SH-SY5Y (cell line): ENCODE data around the gene PRR15L.

Experiments
- GATA2 ChIP-seq: IDR thresholded peaks from 2 replicates; pipeline ENCODE4 v1.6.1; 2011; ENCODE audit warnings: mild to moderate bottlenecking, low read depth, low read length
- GATA3 ChIP-seq: IDR thresholded peaks from 2 replicates; pipeline ENCODE4 v1.6.1; 2011; ENCODE audit warnings: low read depth, mild to moderate bottlenecking, low read length, moderate library complexity

Gene PRR15L

DNA sequence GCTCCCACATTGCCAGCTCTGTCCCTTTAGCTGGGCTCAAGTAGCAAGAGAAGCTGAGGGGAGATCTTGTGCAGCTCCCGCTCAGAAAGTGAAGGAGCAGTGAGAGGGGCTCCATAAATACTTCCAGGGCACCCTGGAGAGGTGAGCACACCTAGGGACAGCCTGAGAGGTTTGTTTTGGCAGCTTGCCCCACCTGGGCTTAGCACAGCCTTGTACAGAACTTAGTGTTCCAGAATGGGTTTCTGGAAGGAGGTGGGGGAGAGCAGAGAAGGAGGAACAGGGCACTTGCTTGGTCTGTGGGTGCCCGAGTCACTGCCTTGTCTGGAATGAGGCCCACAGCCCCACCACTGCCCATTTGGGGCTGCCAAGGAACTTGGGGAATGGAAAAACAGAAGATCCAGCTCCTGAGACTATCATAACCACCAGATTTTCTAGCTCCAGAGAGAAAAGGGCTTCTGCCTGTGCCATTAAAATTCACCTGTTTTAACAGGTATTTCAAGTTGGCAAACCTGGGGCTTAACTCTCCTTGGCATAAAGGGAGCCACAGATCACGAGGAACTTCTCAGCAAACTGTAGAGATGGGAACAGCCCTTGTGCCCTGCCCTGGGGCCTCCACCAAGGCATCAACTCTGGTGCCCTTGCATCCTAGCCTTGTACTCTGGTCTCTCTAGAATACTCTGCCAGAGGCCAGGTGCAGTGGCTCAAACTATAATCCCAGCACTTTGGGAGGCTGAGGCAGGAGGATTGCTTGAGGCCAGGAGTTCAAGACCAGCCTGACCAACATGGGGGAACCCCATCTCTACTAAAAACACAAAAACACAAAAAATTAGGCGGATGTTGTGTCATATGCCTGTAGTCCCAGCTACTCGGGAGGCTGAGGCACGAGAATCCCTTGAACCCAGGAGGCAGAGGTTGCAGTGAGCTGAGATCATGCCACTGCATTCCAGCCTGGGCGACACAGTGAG, 1.9 kb downstream of the PRR15L start:
- TF ChIP-seq GATA2: no peak
- TF ChIP-seq GATA3: no peak

DNA sequence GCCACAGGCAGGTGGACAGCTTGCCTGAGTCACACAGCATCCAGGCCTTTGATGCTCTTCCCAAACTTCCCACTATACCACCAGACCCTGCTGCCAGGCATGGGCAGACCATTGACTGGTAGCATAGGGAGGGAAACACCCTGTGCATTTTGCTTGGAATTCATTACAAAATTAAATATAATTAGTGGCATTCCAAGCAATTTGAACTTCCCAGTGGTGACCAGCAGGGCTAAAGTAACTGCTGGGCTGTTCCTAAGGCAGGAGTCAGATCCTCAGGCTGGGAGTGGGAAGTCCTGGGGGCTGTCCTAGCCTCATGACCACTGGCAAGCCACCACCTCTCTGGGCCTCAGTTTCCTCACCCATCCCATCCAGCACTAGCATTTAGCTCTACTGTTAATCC, 3.8 kb downstream of the PRR15L start:
- no peak for TF ChIP-seq GATA2
- no peak for TF ChIP-seq GATA3

DNA sequence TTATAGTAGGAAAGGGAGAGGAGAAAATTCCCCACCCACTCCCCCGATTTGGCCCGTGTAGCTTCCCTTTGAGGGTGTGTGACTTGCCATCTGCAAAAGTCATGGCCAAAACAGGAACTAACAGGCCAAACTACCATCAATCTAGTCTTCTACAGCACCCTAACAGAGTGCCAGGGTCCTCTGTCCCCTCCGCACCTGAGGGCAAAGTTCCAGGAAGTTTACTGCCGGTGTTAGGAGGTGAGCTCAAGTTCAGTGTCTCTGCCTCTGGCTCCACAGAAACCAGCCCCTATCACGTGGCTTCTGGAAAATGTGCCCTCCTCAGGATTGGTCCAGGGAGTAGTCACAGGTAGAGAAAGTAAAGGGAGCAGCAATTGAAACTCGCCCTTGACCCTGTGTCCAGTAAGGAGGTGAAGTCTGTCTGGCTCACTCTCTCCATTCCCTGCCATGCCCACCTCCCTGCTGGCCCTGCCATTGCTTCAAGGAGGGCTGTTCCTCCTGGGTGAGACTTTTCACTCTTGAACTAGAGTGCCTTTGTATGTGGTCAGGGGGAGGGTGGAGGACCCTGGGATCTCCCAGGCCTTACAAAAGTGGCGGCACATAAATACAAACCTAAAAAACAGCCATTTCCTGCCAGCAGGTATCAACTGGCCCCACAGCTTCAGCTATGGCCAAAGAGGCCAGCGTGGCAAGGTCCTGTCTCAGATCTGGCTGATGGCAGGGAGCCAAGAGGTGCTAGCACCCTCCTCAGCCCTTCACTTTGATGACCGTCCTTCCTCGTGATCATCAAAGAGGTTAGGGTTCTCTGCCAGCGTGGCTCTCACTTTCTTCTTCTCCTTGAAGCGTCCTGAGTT, 5.3 kb downstream of the PRR15L start:
- TF ChIP-seq GATA3: no peak
- TF ChIP-seq GATA2: no peak

DNA sequence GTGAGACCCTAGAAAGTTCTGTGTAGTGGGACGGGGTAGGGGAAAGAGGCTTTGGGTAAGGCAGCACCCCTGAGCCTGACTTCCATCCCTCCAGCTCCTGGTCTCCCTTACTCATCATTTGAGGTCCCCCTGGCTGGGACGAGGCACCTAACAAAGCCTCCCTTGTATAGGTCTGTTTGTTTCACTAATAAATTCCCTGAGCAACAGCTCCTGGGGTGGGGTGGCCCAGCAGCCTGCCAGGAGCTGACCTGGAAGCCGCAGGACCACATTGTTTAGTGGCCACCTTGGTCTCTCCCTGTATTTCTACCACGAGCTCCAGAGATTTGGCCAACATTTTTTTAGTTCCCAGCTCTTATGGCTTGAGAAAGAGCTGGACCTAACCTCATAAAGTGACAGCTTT, 7.2 kb downstream of the PRR15L start:
- TF ChIP-seq GATA2 (no peak), GATA3 (no peak)

DNA sequence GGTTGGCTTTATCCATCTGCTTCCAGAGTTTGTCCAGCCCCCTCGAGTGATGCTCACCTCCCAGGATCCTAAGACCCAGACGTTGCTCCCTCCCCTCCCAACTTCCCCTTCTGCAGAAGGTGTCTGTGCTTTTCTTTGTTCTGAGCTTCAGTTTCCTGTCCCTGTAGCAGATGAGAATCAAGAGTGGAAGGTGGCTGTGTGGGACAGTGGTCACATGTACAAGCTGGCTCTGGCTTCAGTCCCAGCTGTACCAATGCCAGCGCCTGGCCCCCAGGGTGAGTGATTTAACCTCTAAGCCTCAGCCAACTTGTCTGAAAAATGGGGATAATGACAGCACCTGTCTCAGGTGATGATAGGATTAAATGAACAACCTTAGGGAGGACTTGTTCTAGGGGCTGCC, 7.7 kb downstream of the PRR15L start:
- TF ChIP-seq GATA3 (no peak), GATA2 (no peak)

DNA sequence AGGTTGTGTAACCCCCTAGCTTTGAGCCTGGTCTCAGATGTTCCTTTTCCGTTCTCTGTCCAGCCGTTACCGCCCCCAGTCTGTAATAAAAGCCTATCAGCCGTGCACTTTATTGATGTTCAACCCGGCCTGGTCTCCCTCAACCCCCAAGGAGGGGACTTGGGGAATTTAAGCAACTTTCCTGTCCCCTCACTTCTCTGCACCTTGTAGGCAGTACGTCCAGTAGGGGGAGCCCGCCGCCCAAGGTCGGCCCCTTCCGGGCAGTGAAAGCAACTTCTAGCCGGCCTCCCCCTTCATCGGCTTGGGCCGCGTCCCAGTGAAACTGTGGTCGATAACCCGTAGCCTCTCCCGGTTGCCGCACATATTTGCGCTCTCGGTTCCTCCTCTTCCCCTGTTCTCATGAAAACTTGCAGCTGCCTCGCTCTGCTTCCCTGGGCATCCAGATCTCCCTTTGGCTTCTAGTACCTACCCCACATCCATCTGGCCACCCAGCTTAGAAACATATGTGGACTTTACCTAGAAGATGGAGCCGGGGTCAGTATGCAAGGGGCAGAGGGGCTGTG, 8.4 kb downstream of the PRR15L start:
- TF ChIP-seq GATA3: no peak
- no peak for TF ChIP-seq GATA2

DNA sequence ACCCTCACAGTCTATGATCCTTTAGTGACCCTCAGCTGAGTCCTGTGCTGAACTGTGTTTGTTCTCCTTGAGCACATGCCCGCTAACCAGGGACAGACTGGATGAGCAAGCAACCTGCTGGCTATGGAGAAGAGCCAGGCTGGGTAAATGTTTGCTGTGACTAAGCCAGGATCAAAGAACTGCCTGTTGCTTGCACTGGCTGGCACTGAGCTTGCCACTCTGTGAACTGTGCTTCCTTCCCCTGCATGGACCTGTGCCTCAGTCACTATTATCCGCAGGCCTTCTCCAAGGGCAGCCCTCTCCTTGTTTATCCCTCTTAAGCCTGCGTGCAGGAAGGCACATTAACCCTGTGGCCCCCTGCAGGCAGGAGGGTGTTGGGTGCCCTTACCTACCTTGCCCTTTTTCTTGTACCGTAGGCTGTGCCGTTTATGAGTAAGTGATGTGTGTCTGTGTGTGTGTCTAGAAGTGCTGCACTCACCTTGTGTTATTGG, 8.9 kb downstream of the PRR15L start:
- no peak for TF ChIP-seq GATA2
- TF ChIP-seq GATA3: no peak

DNA sequence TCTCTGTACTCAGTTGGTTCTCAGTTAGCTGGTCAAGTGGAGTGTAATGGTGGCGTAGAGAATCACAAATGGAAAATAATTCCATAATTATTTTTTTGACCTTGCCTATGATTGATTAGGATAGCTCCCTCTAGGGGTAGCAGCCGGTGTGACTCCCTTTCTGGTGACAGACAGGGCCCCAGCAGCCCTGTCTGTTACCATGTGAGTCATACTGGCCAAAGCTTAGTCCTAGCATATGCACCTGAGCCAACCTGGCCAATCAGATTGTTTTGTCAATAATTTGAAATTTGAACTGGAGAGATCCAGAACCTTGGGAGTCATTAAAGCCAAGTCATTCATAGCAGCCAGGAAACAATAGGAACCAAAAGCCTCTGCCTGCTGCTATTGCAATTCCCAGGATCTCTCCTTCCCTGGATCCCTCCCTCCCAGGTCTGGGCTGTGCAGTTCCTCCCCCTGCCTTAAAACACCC, 10.7 kb downstream of the PRR15L start:
- TF ChIP-seq GATA2 (no peak), GATA3 (no peak)

DNA sequence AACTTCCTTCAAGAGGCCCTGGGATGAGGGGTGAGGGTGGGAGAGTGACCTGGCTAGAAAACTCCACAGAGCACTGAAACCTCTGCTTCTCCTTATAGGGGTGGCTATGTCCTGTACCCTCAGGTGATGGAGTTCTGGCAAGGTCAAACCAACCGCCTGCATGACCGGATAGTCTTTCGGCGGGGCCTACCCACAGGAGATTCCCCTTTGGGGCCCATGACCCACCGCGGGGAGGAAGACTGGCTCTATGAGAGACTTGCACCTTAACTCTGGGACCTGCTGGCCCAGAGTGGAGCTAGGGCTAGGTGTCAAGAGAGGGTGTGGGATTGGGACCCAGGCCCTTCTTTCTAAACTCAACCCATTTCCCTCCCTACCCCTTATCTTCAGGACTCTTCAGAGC, 11.2 kb downstream of the PRR15L start:
- TF ChIP-seq GATA2 (no peak), GATA3 (no peak)

DNA sequence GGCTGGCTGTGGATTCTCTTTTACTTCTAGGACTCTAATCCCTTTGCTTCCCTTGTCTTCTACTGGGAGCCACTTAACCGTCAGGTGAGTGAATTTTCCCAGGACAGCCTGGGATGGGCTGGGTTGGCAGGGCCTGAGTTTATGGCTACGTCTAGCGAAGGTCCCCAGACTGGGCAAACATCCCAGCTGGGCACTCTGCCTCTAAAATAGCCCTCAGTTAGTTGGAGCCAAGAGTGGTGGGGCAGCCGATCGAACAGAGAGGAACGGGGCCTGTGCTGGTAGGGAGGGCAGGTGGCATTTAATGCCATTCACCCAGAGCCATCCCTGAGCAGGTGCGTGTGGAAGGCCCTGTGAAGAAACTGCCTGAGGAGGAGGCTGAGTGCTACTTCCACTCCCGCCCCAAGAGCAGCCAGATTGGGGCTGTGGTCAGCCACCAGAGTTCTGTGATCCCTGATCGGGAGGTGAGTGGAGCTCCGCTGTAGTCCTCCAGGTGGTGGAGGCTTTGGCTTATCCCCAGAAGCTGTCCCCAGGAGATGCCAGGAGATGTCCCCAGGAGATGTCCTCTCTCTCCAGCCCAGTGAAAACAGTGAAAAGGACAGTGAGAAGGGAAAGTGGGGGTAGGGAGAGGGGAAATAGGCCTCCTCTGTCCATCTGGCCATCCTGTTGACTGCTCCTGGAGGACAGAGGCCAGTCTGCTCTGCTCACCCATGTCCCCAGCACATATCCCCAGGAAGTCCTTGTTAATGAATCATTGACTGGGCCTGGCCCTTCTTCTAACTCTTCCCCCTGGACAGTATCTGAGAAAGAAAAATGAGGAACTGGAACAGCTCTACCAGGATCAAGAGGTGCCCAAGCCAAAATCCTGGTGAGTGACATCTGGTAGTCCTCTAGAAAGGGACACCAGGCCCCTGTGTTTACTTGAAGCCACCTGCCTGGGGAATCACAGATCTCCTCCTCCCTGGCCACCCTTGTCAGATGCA, 11.9 kb downstream of the PRR15L start:
- TF ChIP-seq GATA2 (no peak), GATA3 (no peak)

DNA sequence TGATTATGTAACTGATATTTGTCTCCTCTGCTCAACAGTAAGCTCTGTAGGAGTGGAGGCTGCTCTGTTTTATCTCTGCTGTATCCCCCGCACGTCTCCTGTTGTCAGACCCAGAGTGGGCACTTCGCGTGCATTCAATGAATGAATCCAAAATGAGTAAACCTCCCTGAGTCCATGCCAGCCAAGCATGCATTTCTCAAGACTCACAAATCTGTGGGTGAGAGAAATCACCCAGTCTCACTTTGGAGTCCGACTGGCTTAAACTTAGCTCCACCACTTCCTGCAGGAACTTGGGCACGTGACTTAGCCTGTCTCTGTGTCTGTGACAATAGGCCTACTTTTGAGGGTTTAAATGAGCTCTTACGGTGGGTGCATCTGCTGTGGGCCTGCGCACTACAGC, 12.6 kb downstream of the PRR15L start:
- TF ChIP-seq GATA3: no peak
- no peak for TF ChIP-seq GATA2

DNA sequence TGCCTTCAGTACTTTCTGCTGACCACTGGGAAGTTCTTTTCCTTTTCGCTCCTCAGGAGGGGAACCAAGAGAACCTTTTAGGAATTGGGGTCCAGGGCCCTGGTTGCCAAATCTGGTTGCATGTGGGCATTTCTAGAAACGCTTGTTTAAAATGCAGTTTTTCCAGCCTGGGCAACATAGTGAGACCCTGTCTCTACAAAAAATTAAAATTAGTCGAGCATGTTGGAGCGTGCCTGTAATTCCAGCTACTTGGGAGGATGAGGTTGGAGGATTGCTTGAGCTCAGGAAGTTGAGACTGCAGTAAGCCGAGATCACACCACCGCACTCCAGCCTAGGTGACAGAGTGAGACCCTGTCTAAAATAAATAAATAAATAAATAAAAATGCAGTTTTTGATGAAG, 15.1 kb downstream of the PRR15L start:
- TF ChIP-seq GATA3 (no peak), GATA2 (no peak)

DNA sequence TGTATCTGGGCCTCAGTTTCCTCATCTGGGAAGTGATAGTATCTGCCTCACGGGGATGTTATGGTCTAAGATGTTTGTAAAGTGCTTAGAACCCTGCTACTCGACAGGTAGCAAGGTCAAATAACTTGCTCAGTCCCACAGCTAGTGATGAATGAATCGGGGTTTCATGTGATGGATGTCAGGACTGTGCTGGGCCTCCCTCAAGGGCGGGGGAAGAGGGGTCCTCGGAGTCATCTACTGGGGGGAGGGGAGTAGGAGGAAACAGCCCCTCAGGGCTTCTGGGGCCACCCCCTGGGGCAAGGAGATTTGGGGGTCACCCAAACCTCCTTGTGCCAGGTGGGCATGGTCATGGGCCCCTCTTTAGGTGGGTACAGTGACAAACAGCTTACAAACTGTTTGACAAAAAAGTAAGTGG, 15.6 kb downstream of the PRR15L start:
- TF ChIP-seq GATA2 (no peak), GATA3 (no peak)
